ENCODE data around the gene RAD9A.

- TF ChIP-seq BHLHE40 (IDR thresholded peaks at IDR 0.05; ENCODE audit: low read depth, low read length): no peak
- no peak for TF ChIP-seq POLR2A (IDR thresholded peaks at IDR 0.05; ENCODE audit: low read depth, low read length)
- TF ChIP-seq RFX5 (IDR thresholded peaks at IDR 0.05; ENCODE audit: low read depth, low read length): no peak
- TF ChIP-seq, protein P1, sequence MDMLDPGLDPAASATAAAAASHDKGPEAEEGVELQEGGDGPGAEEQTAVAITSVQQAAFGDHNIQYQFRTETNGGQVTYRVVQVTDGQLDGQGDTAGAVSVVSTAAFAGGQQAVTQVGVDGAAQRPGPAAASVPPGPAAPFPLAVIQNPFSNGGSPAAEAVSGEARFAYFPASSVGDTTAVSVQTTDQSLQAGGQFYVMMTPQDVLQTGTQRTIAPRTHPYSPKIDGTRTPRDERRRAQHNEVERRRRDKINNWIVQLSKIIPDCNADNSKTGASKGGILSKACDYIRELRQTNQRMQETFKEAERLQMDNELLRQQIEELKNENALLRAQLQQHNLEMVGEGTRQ (IDR thresholded peaks at IDR 0.05; ENCODE audit: low read depth, low read length): no peak
- TF ChIP-seq, protein P2, sequence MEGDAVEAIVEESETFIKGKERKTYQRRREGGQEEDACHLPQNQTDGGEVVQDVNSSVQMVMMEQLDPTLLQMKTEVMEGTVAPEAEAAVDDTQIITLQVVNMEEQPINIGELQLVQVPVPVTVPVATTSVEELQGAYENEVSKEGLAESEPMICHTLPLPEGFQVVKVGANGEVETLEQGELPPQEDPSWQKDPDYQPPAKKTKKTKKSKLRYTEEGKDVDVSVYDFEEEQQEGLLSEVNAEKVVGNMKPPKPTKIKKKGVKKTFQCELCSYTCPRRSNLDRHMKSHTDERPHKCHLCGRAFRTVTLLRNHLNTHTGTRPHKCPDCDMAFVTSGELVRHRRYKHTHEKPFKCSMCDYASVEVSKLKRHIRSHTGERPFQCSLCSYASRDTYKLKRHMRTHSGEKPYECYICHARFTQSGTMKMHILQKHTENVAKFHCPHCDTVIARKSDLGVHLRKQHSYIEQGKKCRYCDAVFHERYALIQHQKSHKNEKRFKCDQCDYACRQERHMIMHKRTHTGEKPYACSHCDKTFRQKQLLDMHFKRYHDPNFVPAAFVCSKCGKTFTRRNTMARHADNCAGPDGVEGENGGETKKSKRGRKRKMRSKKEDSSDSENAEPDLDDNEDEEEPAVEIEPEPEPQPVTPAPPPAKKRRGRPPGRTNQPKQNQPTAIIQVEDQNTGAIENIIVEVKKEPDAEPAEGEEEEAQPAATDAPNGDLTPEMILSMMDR (conservative IDR thresholded peaks at IDR 0.05; ENCODE audit: low read depth, low read length): no peak
- no peak for TF ChIP-seq MAZ (IDR thresholded peaks at IDR 0.05; ENCODE audit: borderline replicate concordance, low read depth, low read length)
- no peak for TF ChIP-seq CEBPB (IDR thresholded peaks at IDR 0.05; ENCODE audit: low read depth, low read length)
- no peak for TF ChIP-seq RAD21 (IDR thresholded peaks at IDR 0.05; ENCODE audit: low read length)
- no peak for TF ChIP-seq SMC3 (IDR thresholded peaks at IDR 0.05; ENCODE audit: low read depth, low read length)
- TF ChIP-seq FOS (IDR thresholded peaks at IDR 0.05; ENCODE audit: low read depth, low read length): no peak
- TF ChIP-seq MAFK (IDR thresholded peaks at IDR 0.05; ENCODE audit: low read depth, low read length): no peak
Measured at GRCh38 chr11:67435727-67436458, 44.1 kb downstream of the RAD9A start.
